ENCODE results near the gene TPI1. TPM values are rescaled to one million over a fixed set of nuclear protein-coding genes. Genes with fewer than 3 reads are reported as not detected.
"Not testable (repeated sequence)": the region's sequence is repeated elsewhere in the genome, so short reads cannot be mapped to it uniquely, and the experiment has no call there.

TPI1 gene
- total RNA-seq, 1 donor from 2014 or later: 233 TPM

DNA sequence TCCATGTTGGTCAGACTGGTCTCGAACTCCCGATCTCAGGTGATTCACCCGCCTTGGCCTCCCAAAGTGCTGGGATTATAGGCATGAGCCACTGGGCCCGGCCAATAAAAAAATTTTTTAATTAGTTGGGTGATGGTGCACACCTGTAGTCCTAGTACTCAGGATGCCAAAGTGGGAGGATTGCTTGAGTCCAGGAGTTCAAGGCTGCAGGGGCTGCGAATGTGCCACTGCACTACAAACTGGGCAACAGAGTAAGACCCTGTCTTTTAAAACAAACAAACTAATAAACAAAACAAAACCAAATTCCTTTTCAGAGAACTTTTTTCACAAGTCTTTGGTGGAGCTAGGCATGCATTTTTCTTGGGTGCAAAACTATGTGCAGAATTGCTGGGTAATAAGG is 15.9 kb downstream of the TPI1 start:
- ATAC-seq (no peak), DNase-seq (ENCODE audit: low spot score) (no peak)
- intact Hi-C loops (cut with DNase I): no loop called here

DNA sequence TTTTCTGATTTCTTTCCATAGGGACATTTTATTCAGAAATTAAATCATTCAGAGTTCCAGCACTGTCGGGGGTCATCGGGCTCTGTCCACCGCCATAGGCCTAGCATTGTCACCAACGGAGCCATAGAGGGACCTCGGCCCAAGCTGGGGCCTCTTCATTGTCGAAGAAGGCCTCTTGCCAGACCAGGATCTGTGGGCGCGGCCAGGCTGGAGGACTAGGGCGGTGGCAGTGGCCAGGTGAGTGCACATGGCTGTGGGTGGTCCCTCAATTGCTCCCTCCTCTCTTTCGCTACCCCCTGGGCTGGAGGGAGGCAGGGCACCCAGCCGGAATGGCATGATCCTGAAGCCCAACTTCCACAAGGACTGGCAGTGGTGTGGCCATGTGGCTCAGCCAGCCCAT is 16.4 kb downstream of the TPI1 start:
- no peak for DNase-seq (ENCODE audit: low spot score)
- intact Hi-C loops (cut with DNase I): no loop called here
- peak; percentile 35 for ATAC-seq

DNA sequence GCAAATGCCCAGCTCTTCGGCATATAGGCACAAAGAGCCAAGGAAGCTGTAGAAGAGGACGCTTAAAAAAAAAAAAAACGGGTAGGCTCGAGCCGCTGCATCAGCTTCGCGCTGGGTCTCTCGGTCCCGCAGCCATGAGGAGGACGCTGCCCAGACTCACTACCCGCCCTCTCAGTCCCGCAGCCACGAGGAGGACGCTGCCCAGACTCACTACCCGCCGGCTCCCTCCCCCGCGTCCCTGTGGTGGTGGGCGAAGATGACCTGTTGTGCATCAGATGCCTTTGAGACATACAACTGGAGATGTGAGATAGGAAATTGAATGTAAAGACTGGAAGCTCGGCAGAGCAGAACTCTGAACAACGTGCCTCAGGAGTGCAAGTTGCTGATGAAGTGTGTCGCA is 17.2 kb downstream of the TPI1 start:
- intact Hi-C loops (cut with DNase I): no loop called here
- no peak for ATAC-seq
- DNase-seq (ENCODE audit: low spot score): no peak

DNA sequence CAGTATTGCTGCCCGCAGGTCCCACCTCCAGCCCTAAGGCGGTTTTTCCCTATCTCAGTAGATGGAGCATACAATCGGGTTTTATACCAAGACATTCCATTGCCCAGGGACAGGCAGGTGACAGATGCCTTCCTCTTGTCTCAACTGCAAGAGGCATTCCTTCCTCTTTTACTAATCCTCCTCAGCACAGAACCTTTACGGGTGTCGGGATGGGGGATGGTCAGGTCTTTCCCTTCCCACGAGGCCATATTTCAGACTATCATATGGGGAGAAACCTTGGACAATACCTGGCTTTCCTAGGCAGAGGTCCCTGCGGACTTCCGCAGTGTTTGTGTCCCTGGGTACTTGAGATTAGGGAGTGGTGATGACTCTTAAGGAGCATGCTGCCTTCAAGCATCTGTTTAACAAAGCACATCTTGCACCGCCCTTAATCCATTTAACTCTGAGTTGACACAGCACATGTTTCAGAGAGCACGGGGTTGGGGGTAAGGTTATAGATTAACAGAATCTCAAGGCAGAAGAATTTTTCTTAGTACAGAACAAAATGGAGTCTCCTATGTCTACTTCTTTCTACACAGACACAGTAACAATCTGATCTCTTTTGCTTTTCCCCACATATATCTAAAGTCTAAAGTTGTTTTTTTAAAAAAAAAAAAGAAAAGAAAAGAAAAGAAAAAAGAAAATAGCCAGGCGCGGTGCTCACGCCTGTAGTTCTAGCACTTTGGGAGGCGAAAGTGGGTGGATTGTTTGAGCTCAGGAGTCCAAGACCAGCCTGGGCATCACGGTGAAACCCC is 19.1 kb downstream of the TPI1 start:
- ATAC-seq; DNase-seq (ENCODE audit: low spot score); intact Hi-C loops (cut with DNase I): not testable (repeated sequence)

DNA sequence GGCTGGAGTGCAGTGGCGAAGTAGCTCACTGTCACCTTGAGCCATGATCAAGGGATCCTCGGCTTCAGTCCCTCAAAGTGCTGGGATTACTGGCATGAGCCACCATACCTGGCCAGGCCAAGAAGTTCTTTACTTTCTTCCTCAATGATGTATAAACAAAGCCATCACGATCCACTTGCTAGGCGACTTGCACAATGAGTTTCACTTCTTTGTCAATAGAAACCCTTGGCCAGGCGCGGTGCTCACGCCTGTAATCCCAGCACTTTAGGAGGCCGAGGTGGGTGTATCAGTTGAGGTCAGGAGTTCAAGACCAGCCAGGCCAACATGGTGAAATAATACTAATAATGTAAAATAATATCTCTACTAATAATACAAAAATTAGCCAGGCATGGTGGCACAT is 20.1 kb downstream of the TPI1 start:
- intact Hi-C loops (cut with DNase I): no loop called here
- DNase-seq (ENCODE audit: low spot score) (no peak), ATAC-seq (no peak)

DNA sequence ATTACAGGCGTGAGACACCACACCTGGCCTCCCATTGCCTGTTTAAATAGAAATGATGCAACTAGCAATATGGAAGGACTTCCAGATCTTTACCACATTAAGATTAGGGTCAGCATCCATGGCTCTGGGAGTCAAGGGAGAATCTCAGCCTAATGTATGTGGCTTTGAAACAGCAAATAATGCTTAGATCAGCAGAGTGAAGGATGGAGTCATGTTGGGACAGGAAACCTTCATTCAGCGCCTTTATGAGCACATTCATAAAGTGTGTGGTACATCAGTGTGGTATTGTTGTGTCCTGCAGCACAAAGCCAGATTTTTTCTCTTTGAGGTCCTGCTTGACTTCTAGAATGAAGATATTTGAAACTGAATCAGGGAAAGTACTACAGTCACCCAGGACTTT is 21.0 kb downstream of the TPI1 start:
- DNase-seq (ENCODE audit: low spot score) (no peak), ATAC-seq (no peak)
- intact Hi-C loops (cut with DNase I): no loop called here

DNA sequence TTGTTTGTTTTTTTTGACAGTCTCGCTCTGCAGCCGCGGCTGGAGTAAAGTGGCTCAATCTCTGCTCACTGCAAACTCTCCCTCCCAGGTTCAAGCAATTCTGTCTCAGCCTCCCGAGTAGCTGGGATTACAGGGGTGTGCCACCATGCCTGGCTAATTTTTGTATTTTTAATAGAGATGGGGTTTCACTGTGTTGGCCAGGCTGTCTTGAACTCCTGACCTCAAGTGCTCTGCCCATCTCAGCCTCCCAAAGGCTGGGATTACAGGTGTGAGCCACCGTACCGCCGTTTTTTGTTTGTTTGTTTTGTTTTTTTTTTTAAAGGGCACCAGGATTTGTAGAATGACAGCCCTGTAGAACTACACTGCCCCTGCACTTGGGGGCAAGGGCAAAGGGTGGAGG is 21.5 kb downstream of the TPI1 start:
- DNase-seq (ENCODE audit: low spot score); intact Hi-C loops (cut with DNase I); ATAC-seq: not testable (repeated sequence)

DNA sequence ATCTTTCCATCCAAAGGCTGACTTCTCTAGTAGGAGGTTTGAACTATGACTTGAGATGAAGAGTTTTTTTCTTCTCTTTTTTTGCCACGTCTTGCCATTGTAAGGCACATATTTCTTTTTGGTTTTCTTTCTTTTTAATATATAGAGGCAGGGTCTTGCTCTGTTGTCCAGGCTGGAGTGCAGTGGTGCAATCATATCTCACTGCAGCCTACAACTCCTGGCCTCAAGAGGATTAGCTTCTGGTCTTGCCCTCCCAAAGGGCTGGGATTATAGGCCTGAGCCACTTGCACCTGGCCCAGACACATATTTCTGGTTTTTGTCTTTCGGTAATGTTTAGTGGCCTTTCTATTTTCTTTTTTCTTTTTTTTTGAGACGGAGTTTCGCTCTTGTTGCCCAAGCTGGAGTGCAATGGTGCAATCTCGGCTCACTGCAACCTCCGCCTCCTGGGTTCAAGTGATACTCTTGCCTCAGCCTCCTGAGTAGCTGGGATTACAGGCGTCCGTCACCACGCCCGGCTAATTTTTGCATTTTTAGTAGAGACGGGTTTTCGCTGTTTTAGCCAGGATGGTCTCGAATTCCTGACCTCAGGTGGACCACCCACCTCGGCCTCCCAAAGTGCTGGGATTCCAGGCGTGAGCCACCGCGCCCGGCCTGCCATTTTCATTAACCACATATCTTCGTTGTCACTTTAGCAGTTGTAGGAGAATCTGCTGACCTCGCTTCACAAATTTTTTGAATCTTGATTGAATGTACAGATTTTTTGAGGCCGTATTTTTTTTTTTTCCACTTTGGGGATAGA is 22.6 kb downstream of the TPI1 start:
- DNase-seq (ENCODE audit: low spot score); ATAC-seq; intact Hi-C loops (cut with DNase I): not testable (repeated sequence)

DNA sequence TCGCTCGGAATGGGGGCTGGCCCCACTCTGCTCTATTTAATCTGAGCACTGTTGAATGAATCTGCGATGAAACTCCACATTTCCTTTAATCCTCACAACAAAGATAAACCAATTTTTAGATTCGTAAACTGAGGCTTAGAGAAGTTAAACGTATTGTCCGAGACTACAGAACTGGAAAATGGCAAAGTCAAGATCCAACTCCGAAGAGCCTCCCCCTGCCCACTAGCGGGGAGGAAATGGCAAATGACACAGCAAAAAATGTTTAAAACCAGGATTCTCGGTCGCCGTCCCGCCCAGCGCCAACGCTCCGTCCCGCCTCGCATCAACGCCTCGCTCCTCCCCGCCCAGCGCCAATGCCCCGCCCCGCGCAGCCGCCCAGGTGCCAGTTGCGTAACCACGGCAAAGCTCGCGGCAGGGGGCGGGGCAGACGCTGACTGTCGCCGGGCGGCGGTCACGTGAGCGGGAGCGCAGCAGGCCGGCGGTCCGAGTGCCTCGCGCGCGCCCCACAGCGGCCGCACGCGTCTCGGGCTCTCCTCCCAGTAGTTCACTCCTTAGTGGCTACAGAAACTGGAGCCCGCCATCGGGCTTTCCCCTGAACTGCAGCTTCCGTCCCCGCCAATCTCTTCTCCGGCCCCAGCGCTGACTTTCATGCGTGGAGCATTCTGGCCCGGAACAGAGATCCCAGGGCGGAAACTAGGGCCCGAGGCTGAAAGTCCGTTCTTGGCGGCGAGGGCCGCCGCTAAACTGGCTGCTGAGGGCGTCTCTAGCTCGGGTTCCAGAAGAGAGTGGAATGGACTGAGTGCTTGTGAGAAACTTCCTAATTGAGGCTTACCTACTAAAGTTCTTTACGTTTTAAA is 23.7 kb downstream of the TPI1 start:
- ATAC-seq: peak; percentile 98
- intact Hi-C loops (cut with DNase I): no loop called here
- DNase-seq (ENCODE audit: low spot score): peak; percentile 99

DNA sequence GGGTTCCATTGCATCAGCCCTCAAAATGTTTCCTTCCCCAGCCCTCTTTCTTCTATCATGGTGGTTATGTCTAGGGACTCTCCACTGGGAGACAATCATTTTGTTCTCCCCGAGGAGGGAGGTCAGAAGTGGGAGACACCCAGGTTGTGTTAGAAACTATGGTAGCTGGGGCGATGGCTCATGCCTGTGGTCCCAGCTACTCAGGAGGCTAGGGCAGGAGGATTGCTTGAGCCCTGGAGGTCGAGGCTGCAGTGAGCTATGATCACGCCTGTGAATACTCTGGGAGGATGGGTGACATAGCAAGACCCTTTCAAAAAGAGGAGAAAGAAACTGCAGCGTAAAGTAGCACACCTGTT is 24.3 kb downstream of the TPI1 start:
- ATAC-seq (peak; percentile 21), DNase-seq (ENCODE audit: low spot score) (no peak)
- intact Hi-C loops (cut with DNase I): no loop called here

DNA sequence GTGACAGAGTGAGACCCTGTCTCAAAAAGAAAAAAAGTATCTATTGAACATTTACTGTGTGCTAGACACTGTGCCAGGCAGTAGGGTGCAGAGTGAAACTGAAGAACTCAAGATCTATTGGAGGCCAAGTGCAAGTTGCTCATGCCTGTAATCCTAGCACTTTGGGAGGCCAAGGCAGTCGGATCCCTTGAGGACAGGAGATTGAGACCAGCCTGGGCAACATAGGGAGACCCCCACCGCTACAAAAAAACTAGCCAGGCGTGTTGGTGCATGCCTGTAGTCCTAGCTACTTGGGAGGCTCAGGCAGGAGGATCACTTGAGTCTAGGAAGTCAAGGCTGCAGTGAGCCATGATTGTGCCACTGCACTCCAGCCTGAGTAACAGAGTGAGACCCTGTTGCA is 25.4 kb downstream of the TPI1 start:
- ATAC-seq; DNase-seq (ENCODE audit: low spot score); intact Hi-C loops (cut with DNase I): not testable (repeated sequence)

DNA sequence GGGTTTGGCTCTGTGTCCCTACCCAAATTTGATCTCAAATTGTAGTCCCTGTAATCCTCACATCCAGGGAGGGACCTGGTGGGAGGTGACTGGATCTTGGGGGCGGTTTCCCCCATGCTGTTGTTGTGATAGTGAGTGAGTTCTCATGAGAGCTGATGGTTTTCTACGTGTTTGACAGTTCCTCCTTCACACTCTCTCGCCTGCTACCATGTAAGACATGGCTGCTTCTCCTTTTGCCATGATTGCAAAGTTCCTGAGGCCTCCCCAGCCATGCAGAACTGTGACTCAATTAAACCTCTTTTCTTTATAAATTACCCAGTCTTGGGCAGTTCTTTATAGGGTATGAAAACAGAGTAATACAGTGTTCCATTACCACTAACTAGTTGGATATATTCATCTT is 27.0 kb downstream of the TPI1 start:
- no peak for ATAC-seq
- no peak for DNase-seq (ENCODE audit: low spot score)
- intact Hi-C loops (cut with DNase I): no loop called here

DNA sequence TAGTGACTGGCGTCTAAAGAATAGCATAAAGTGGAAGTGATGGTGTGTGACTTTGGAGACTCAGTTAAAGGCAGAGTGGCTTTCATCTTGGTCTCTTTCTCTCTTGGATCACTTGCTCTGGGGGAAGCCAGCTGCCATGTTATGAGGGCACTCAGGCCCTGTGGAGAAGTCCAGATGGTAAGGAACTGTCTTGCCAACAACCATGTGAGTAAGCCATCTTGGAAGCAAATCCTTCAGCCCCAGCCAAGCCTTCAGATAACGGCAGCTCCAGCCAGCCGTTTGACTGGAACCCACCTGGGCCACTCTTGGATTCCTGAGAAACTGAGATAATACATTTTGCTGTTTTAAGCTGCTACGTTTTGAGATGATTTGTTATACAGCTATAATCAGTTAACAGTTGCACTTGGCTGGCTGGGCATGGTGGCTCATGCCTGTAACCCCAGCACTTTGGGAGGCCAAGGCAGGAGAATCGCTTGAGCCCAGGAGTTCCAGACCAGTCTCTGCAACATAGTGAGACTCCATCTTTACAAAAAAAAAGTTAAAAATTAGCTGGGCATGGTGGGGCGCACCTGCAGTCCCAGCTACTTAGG is 29.6 kb downstream of the TPI1 start:
- DNase-seq (ENCODE audit: low spot score) (no peak), ATAC-seq (no peak)
- intact Hi-C loops (cut with DNase I): no loop called here

DNA sequence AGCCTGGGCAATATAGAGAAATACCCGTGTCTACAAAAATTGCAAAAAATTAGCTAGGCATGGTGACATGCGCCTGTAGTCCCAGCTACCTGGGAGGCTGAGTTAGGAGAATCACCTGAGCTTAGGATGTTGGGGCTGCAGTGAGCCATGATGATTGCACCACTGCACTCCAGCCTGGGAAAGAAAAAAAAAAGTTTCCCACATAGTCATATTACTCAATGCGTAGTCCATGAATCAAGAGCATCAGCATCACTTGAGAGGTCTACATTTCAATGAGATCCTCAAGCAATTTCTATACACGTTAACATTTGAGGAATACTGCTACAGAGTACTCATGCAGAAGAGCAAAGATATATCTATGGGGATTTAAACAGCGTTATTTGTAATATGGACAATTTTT is 32.1 kb downstream of the TPI1 start:
- no peak for DNase-seq (ENCODE audit: low spot score)

DNA sequence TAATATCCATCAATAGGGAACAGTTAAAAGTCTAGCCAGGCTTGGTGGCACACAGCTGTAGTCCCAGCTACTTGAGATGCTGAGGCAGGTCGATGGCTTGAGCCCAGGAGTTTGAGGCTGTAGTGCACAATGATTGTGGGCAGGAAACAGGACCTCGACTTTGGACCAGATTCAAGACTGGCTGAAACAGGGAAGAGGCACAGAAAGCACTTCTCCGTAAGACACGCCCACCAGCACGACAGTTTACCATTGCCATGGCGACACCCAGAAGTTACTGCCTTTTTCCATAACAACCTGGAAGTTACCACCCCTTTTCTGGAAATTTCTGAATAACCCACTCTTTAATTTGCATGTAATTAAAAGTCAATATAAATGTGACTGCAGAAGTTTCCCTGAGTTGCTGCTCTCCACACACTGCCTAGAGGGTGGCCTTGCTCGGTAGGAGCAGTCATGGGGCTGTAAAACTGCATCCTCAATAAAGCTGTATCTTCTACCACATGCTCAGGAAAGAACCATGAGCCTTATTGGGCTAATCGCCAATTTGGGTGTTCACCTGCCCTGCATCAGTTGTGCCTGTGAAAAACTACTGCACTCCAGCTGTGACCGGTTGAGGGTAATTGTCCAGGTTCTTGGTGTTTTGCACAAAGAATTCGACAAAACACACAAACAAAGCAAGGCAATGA is 32.6 kb downstream of the TPI1 start:
- DNase-seq (ENCODE audit: low spot score): peak; percentile 78
- no peak for ATAC-seq
- intact Hi-C loops (cut with DNase I): no loop called here

More for the DNA sequence above, 32.1 kb downstream of the TPI1 start:
- no peak for ATAC-seq
- intact Hi-C loops (cut with DNase I): no loop called here

DNA sequence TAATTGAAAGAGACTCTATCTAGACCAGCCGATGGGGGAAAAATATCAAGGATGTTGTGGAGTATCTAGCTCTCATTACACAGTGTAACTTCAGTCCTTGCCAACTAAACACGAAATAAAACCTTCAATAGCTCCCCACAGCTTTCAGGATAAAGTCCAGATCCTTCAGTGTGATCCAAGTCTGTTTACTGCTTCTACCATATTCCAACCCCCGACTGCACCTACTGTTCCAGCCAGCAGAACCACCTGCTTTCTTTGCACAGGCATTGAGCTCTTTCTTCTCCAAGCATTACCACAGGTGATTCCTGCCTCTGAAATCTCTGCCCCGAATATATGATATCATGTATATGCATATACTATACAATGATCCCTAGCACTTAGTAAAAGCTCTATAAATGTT is 35.1 kb downstream of the TPI1 start:
- ATAC-seq: no peak
- intact Hi-C loops (cut with DNase I): no loop called here
- DNase-seq (ENCODE audit: low spot score): no peak

DNA sequence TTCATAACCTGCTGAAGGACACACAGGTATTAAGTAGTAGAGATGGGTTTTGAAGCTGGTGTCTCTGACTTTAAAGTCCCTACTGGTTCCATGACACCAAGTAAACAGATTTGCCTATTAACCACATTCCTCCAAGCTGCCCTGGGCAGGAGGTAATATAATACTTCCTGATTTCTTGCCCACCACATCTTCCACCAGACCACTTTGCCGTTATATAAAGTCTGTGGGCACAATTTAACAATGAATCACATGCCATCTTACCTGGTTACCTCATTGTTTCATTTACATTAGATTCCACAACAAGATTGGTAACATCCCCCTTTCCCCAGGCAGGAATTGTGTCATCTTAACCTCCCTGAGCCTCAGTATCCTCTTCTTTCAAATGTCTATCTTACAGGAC is 36.4 kb downstream of the TPI1 start:
- ATAC-seq (no peak), DNase-seq (ENCODE audit: low spot score) (no peak)
- intact Hi-C loops (cut with DNase I): no loop called here
